ENCODE measurements around the gene TLE1. TPM values are rescaled to one million over a fixed set of nuclear protein-coding genes. Genes with fewer than 3 reads are reported as not detected.
A peak's percentile ranks its signal among the peaks of the same experiment; 100 is the strongest.

TLE1 gene
- total RNA-seq, 1 experiment from 2014 or later, result 97.7 TPM

GRCh38 chr9:81610740-81611107, 78.6 kb downstream of the TLE1 start:
- peak overlapping the region; percentile 74 for H3K27ac Mint-ChIP-seq
- CTCF ChIA-PET, result no interaction called here
- TF ChIP-seq FOXJ3 (CRISPR knock-in tag; IDR thresholded peaks at IDR 0.05; ENCODE audit: borderline replicate concordance) (no peak), MAX (CRISPR knock-in tag; IDR thresholded peaks at IDR 0.05) (no peak), MYBL2 (CRISPR knock-in tag; IDR thresholded peaks at IDR 0.05) (no peak), ZNF416 (CRISPR knock-in tag; IDR thresholded peaks at IDR 0.05) (no peak), ZNF281 (CRISPR knock-in tag; IDR thresholded peaks at IDR 0.05) (no peak), ETV6 (CRISPR knock-in tag; IDR thresholded peaks at IDR 0.05) (no peak), AFF4 (CRISPR knock-in tag; IDR thresholded peaks at IDR 0.05; ENCODE audit: borderline replicate concordance) (no peak), NFYB (CRISPR knock-in tag; conservative IDR thresholded peaks at IDR 0.05; ENCODE audit: low read depth) (no peak), CBFB (CRISPR knock-in tag; IDR thresholded peaks at IDR 0.05; ENCODE audit: low read depth) (no peak), SMAD4 (CRISPR knock-in tag; IDR thresholded peaks at IDR 0.05) (no peak), GRHL2 (CRISPR knock-in tag; IDR thresholded peaks at IDR 0.05; ENCODE audit: insufficient replicate concordance, severe bottlenecking) (no peak), CTCF (IDR thresholded peaks at IDR 0.05) (no peak), FOXK1 (CRISPR knock-in tag; IDR thresholded peaks at IDR 0.05) (no peak), E2F5 (CRISPR knock-in tag; IDR thresholded peaks at IDR 0.05) (no peak), RORB (CRISPR knock-in tag; IDR thresholded peaks at IDR 0.05) (no peak), ERG (CRISPR knock-in tag; IDR thresholded peaks at IDR 0.05) (no peak), TCF7 (CRISPR knock-in tag; IDR thresholded peaks at IDR 0.05; ENCODE audit: low read depth) (no peak), CDX4 (CRISPR knock-in tag; IDR thresholded peaks at IDR 0.05; ENCODE audit: borderline replicate concordance) (no peak)
- peaks cover 84% of the 10 kb centered on the region for H3K36me3 Mint-ChIP-seq
- POLR2A ChIA-PET, result no interaction called here
- no peaks in the 10 kb centered on the region for H3K4me1 Mint-ChIP-seq
- no peak overlapping the region for H3K4me3 Mint-ChIP-seq
- H3K27me3 Mint-ChIP-seq (ENCODE audit: low read depth), result no peaks in the 10 kb centered on the region
- DNase-seq (ENCODE audit: low spot score) (no peak), ATAC-seq (no peak)
- H3K9me3 Mint-ChIP-seq, result peaks cover 3% of the 10 kb centered on the region; the same call in 1 of the 2 replicates
